Esophagus squamous epithelium (tissue), 4 donors: ENCODE data around the gene GNG13.

Source experiments
- POLR2A ChIP-seq, 4 donors: fragments of 450-650 bp; IDR thresholded peaks; one replicate each; pipeline ENCODE4 v1.6.1; 2017; ENCODE audit warnings: antibody characterized with exemption in 4 of 4, mild to moderate bottlenecking in 4 of 4, moderate library complexity in 3 of 4
- TF ChIP-seq, protein P1 (sequence below), 6 experiments: fragments of 450-650 bp in 4 of 6; fragments of 200-600 bp in 2 of 6; sonication (generic) in 2 of 6; IDR thresholded peaks; one replicate each; pipeline ENCODE4 v1.5.1; 2016 to 2019; ENCODE audit warnings: antibody characterized with exemption in 6 of 6, mild to moderate bottlenecking in 4 of 6, moderate library complexity in 4 of 6

DNA sequence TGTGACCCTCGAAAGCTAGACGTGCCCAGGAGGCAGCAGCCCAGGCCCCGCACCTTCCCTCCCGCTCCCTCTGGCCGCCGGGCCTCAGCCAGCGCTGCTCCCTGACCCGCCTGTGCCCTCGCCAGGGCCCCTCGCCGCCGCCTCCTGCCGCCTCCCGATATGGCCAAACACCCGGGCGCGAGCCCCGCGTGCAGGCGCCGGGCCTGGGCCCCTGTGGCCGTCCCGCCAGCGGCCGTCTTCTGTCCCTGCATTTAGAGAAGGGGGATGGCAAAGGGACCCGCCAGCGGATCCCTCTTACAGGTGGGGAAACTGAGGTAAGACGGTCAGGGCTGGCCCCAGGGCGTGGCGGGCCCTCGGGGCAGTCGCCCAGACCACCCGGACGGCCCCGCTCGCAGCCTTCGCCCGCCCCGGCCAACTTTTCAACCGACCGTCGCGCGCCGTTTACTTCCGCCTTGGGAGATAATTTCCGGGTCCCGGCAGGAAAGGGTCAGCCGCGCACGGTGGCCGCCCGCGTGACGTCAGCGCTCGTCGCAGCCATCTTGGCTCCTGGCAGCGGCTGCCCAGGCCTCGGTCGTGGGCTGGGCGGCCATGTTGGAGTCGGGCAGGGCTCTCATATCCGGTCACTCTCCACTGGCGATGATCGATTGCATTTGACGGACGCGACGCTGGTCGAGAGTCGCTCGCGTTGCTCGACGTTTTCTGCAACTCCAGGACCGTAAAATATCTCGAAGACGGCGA is 7.0 kb upstream of the GNG13 start:
- TF ChIP-seq, protein P1, sequence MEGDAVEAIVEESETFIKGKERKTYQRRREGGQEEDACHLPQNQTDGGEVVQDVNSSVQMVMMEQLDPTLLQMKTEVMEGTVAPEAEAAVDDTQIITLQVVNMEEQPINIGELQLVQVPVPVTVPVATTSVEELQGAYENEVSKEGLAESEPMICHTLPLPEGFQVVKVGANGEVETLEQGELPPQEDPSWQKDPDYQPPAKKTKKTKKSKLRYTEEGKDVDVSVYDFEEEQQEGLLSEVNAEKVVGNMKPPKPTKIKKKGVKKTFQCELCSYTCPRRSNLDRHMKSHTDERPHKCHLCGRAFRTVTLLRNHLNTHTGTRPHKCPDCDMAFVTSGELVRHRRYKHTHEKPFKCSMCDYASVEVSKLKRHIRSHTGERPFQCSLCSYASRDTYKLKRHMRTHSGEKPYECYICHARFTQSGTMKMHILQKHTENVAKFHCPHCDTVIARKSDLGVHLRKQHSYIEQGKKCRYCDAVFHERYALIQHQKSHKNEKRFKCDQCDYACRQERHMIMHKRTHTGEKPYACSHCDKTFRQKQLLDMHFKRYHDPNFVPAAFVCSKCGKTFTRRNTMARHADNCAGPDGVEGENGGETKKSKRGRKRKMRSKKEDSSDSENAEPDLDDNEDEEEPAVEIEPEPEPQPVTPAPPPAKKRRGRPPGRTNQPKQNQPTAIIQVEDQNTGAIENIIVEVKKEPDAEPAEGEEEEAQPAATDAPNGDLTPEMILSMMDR (IDR thresholded peaks at IDR 0.05) = peak in 2 of 6 experiments; percentile 11 to 30
- TF ChIP-seq POLR2A (IDR thresholded peaks at IDR 0.05) = peak in 2 of 4 donors; percentile 43 to 66
